ENCODE measurements around the gene DPH1.

Gene DPH1

DNA sequence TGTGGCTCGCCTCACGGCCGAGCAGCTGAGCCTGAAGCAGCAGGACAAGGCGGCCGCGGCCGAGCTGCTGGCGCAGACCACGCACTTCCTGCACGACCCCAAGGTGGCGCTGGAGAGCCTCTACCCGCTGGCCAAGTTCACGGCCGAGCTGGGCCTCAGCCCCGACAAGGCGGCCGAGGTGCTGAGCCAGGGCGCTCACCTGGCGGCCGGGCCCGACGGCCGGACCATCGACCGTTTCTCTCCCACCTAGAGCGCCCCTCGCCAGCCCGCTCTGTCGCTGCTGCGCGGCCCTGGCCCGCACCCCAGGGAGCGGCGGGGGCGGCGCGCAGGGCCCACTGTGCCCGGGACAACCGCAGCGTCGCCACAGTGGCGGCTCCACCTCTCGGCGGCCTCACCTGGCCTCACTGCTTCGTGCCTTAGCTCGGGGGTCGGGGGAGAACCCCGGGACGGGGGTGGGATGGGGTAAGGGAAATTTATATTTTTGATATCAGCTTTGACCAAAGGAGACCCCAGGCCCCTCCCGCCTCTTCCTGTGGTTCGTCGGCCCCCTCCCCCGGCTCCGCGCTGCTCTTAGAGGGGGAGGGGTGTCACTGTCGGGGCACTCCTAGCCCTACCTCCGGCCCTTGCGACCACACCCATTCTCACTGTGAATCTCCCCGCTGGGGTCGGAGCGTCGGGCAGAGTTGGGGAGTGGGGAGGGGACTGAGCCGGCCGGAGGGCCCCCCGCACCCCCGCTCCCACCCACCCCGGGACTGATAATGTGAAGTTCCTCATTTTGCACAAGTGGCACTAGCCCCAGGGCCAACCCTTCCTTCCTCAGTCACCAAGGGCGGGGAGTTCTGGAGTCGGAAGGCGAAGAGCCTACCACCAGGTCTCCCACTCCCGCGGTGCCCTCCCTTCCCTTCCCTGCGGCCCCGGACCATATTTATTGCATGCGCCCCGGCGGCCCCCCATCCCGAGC lies 28.9 kb downstream of the DPH1 start:
- no peak for TF ChIP-seq OSR1 (CRISPR knock-in tag; IDR thresholded peaks at IDR 0.05)
- no peak for TF ChIP-seq ESRRG (CRISPR knock-in tag; IDR thresholded peaks at IDR 0.05)
- TF ChIP-seq ARNTL (CRISPR knock-in tag; IDR thresholded peaks at IDR 0.05; ENCODE audit: borderline replicate concordance, low read depth), result no peak
- TF ChIP-seq, protein P1, sequence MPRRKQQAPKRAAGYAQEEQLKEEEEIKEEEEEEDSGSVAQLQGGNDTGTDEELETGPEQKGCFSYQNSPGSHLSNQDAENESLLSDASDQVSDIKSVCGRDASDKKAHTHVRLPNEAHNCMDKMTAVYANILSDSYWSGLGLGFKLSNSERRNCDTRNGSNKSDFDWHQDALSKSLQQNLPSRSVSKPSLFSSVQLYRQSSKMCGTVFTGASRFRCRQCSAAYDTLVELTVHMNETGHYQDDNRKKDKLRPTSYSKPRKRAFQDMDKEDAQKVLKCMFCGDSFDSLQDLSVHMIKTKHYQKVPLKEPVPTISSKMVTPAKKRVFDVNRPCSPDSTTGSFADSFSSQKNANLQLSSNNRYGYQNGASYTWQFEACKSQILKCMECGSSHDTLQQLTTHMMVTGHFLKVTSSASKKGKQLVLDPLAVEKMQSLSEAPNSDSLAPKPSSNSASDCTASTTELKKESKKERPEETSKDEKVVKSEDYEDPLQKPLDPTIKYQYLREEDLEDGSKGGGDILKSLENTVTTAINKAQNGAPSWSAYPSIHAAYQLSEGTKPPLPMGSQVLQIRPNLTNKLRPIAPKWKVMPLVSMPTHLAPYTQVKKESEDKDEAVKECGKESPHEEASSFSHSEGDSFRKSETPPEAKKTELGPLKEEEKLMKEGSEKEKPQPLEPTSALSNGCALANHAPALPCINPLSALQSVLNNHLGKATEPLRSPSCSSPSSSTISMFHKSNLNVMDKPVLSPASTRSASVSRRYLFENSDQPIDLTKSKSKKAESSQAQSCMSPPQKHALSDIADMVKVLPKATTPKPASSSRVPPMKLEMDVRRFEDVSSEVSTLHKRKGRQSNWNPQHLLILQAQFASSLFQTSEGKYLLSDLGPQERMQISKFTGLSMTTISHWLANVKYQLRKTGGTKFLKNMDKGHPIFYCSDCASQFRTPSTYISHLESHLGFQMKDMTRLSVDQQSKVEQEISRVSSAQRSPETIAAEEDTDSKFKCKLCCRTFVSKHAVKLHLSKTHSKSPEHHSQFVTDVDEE (CRISPR knock-in tag; IDR thresholded peaks at IDR 0.05), result no peak
- no peak for TF ChIP-seq ZNF8 (CRISPR knock-in tag; IDR thresholded peaks at IDR 0.05)
- ATAC-seq, result no peak

DNA sequence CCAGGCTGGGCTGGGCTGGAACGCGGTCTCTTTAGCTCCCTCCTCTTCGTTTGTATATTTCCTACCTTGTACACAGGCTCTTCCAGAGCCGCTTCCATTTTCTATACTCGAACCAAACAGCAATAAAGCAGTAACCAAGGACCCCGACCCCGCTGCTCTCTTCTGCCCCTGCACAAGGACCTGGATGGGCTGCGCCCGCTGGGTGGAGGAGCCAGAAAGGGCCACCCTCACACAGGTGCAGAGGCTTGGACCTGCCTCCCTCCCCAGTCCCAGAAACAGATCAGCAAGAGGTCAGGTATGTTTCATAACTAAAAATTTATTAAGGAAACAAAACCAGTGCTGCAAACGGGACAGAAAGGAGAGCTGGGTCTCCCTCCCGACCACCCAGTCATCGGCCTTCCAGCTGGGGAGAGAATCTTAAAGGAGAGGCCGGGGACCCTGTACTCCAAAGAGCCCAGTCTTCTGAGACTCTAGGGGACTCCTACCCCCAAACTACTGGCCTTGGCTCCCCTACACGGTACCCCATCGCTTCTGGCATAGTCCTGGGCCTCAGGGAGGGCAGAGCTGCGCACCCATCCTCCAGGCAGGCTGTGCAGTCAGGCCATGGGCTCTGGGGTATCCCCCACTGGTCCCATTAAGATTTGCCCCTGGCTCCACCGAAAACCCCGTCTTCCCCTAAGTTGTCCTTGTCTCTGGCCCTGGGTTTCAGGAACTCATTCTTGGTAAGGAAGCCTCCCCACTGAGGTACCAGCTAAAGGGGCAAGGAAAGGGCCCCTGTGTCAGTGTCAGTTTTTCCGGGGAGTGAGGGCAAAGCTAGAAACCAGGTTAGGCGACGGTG lies 29.8 kb downstream of the DPH1 start:
- ATAC-seq, result no peak
- TF ChIP-seq, protein P2, sequence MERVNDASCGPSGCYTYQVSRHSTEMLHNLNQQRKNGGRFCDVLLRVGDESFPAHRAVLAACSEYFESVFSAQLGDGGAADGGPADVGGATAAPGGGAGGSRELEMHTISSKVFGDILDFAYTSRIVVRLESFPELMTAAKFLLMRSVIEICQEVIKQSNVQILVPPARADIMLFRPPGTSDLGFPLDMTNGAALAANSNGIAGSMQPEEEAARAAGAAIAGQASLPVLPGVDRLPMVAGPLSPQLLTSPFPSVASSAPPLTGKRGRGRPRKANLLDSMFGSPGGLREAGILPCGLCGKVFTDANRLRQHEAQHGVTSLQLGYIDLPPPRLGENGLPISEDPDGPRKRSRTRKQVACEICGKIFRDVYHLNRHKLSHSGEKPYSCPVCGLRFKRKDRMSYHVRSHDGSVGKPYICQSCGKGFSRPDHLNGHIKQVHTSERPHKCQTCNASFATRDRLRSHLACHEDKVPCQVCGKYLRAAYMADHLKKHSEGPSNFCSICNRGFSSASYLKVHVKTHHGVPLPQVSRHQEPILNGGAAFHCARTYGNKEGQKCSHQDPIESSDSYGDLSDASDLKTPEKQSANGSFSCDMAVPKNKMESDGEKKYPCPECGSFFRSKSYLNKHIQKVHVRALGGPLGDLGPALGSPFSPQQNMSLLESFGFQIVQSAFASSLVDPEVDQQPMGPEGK (CRISPR knock-in tag; IDR thresholded peaks at IDR 0.05; ENCODE audit: borderline replicate concordance), result no peak
- TF ChIP-seq, protein P3, sequence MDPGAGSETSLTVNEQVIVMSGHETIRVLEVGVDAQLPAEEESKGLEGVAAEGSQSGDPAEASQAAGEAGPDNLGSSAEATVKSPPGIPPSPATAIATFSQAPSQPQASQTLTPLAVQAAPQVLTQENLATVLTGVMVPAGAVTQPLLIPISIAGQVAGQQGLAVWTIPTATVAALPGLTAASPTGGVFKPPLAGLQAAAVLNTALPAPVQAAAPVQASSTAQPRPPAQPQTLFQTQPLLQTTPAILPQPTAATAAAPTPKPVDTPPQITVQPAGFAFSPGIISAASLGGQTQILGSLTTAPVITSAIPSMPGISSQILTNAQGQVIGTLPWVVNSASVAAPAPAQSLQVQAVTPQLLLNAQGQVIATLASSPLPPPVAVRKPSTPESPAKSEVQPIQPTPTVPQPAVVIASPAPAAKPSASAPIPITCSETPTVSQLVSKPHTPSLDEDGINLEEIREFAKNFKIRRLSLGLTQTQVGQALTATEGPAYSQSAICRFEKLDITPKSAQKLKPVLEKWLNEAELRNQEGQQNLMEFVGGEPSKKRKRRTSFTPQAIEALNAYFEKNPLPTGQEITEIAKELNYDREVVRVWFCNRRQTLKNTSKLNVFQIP (CRISPR knock-in tag; IDR thresholded peaks at IDR 0.05; ENCODE audit: borderline replicate concordance, low read depth), result no peak
- TF ChIP-seq GLIS3 (CRISPR knock-in tag; IDR thresholded peaks at IDR 0.05), result no peak
- no peak for TF ChIP-seq ZC3H10 (CRISPR knock-in tag; IDR thresholded peaks at IDR 0.05)
- TF ChIP-seq TCF4 (CRISPR knock-in tag; IDR thresholded peaks at IDR 0.05; ENCODE audit: borderline replicate concordance), result no peak
- TF ChIP-seq PPARA (CRISPR knock-in tag; IDR thresholded peaks at IDR 0.05; ENCODE audit: borderline replicate concordance), result no peak
- no peak for TF ChIP-seq ISL1 (CRISPR knock-in tag; IDR thresholded peaks at IDR 0.05)

DNA sequence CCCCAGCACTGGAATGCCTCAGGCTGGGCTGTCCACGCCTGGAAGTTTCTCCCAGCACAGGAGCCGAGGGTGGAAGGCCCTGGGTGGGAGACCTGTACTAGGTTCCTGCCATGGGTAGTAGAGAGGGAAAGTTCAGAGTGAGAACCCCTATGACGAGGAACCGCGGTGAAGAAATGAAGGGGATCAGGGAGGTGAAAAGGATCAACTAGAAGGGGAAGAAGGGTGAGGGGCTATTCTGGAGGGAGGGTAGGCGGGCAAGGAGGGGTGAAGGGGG lies 30.4 kb downstream of the DPH1 start:
- no peak for ATAC-seq
- TF ChIP-seq ZNF565 (CRISPR knock-in tag; conservative IDR thresholded peaks at IDR 0.05; ENCODE audit: low read depth) (no peak), TOX (CRISPR knock-in tag; IDR thresholded peaks at IDR 0.05; ENCODE audit: borderline replicate concordance) (no peak), BACH2 (CRISPR knock-in tag; IDR thresholded peaks at IDR 0.05; ENCODE audit: borderline replicate concordance) (no peak)
- TF ChIP-seq, protein P3 (CRISPR knock-in tag; IDR thresholded peaks at IDR 0.05; ENCODE audit: borderline replicate concordance, low read depth), result no peak

DNA sequence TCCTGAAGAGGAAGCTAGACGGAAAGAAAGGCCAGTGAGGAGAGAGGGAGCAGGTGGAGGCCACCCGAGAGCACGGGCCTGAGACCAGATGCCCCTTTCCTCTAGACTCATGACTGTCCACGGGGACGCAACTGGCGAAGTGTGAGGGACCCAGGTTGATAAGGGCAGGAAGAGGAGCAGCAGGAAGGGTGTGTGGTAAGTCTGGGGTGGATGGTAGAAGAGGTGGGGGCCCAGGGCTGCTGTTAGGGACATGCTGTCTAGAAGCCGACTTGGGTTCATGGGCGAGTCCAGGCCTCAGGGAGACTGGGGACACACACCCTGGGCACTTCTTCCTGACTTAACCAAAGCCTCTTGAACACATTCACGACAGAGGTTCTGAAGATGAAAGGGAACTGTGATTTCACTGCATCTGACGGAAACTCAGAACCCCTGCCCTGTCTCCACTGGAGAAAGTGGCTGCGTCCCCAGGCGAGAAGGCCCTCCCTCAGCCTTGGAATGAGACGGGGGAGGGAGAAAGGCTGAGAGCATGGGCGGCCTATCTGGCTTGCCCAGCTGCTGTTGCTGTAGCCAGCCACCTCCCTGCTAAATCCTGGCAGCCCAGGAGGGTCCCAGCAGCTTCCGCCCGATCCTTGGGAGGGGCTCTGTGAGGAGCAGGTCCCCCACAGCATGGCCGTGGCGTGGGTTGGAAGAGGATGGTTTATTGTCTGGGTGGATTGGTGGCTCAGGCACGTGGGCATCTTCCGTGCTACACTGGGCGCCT lies 30.9 kb downstream of the DPH1 start:
- no peak for ATAC-seq
- TF ChIP-seq ZNF565 (CRISPR knock-in tag; conservative IDR thresholded peaks at IDR 0.05; ENCODE audit: low read depth), result 0 out of 2 replicates have a peak, but pooled peaks have one; percentile 8
- no peak for TF ChIP-seq ARNTL (CRISPR knock-in tag; IDR thresholded peaks at IDR 0.05; ENCODE audit: borderline replicate concordance, low read depth)
